ENCODE data around the gene LECT2.

Gene LECT2

DNA sequence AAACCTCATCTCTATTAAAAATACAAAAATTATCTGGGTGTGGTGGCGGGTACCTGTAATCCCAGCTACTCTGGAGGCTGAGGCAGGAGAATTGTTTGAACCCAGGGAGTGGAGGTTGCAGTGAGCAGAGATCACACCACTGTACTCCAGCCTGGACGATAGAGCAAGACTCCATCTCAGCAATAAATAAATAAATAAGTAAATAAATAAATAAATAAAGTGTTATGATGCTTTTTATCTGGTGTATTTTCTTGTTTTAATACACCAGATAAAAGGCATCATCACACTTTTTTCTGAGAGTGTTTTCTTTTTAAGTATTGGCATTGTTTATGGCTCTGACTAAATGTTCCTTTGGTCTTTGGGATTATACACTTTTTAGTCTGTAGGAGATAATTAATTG lies 24.2 kb upstream of the LECT2 start:
- H3K4me1 ChIP-seq (ENCODE audit: control insufficient read depth, insufficient read depth, low read length), result peaks cover 10% of the 10 kb centered on the region
- no peak overlapping the region for H3K9ac ChIP-seq (ENCODE audit: low read depth, low read length)
- H3K4me3 ChIP-seq (ENCODE audit: low read depth, low read length), result no peak overlapping the region
- no peak overlapping the region for H3K27ac ChIP-seq (ENCODE audit: low read depth, low read length)
- H3K27me3 ChIP-seq (ENCODE audit: control insufficient read depth, insufficient read depth, low read length), result peaks cover 15% of the 10 kb centered on the region
- no peaks in the 10 kb centered on the region for H3K36me3 ChIP-seq (ENCODE audit: control insufficient read depth, insufficient read depth, low read length)
- H3K9me3 ChIP-seq (ENCODE audit: control insufficient read depth, insufficient read depth, low read length), result no peaks in the 10 kb centered on the region

DNA sequence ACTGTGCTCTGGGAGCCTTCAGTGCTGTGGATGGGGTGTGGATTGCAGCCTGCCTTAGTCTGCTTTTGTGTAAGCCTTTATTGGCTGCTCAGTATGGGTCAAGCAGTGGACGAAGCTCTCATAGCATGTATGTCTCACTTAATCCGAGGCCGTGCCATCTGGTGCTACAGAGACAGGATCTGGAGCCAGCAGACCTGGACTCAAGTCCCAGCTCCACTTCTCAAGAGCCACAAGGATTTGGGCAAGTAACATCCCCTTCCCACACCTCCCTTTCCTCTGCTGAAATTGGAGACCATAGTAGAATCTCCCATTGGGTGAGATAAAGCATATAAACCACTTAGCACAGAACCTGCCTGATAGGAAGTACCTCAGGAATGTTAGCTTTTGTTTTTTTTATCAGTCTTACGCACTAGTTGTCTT lies 23.4 kb upstream of the LECT2 start:
- Histone ChIP-seq H3K4me3 (ENCODE audit: low read depth, low read length) (no peak overlapping the region), H3K36me3 (ENCODE audit: control insufficient read depth, insufficient read depth, low read length) (no peaks in the 10 kb centered on the region), H3K9me3 (ENCODE audit: control insufficient read depth, insufficient read depth, low read length) (no peaks in the 10 kb centered on the region), H3K9ac (ENCODE audit: low read depth, low read length) (no peak overlapping the region), H3K27ac (ENCODE audit: low read depth, low read length) (no peak overlapping the region), H3K4me1 (ENCODE audit: control insufficient read depth, insufficient read depth, low read length) (peaks cover 10% of the 10 kb centered on the region), H3K27me3 (ENCODE audit: control insufficient read depth, insufficient read depth, low read length) (peaks cover 15% of the 10 kb centered on the region)

DNA sequence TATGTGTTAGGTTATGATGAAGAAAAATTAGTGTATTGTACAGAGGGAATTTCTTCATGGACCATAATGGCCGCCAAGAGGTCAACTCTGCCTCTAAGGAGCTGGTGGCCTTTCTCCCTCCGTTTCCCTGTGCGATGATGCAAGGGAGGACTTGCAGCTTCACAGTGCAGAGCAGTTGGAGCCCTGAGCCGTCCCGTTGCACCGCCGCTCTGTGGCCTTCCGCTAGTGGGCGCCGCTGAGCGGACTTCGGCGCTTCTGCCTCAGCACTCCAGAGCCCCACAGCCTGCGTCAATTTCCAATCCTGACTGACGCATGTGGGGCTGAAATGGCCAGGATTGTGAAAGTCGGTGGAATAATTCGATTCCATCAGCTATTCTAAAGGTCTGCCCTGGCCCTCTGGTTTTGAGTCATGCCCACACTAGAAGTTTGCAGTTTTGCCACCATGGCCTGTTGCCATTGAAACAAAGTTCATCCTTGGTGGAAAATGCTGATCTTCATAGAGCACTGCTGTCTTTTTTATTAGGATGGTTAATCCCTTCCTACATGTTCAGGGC lies 22.7 kb upstream of the LECT2 start:
- no peak overlapping the region for H3K27ac ChIP-seq (ENCODE audit: low read depth, low read length)
- H3K27me3 ChIP-seq (ENCODE audit: control insufficient read depth, insufficient read depth, low read length), result peaks cover 15% of the 10 kb centered on the region
- peaks cover 10% of the 10 kb centered on the region for H3K4me1 ChIP-seq (ENCODE audit: control insufficient read depth, insufficient read depth, low read length)
- no peak overlapping the region for H3K4me3 ChIP-seq (ENCODE audit: low read depth, low read length)
- no peaks in the 10 kb centered on the region for H3K9me3 ChIP-seq (ENCODE audit: control insufficient read depth, insufficient read depth, low read length)
- H3K9ac ChIP-seq (ENCODE audit: low read depth, low read length), result no peak overlapping the region
- H3K36me3 ChIP-seq (ENCODE audit: control insufficient read depth, insufficient read depth, low read length), result no peaks in the 10 kb centered on the region

DNA sequence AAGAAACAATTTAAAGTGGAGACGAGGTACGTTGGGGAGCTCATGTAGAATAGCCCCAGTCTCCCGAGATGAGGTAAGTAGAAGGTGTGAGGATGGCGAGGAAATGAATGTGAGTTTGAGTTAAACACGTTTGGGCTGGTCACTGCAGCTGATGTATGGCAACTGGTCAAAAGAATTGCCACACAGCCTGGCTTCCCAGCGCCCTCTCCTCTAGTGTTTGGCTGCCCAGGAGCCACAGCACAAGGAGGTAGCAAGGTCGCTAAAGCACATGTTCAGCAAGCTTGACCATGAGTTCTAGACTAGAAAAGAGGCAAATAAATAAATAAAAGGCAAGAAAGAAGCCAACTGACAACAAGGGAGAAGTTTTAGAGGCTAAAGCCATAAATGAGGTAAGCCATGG lies 21.4 kb upstream of the LECT2 start:
- Histone ChIP-seq H3K27me3 (ENCODE audit: control insufficient read depth, insufficient read depth, low read length) (peaks cover 15% of the 10 kb centered on the region), H3K4me3 (ENCODE audit: low read depth, low read length) (no peak overlapping the region), H3K9me3 (ENCODE audit: control insufficient read depth, insufficient read depth, low read length) (no peaks in the 10 kb centered on the region), H3K27ac (ENCODE audit: low read depth, low read length) (no peak overlapping the region), H3K4me1 (ENCODE audit: control insufficient read depth, insufficient read depth, low read length) (peaks cover 10% of the 10 kb centered on the region), H3K36me3 (ENCODE audit: control insufficient read depth, insufficient read depth, low read length) (no peaks in the 10 kb centered on the region), H3K9ac (ENCODE audit: low read depth, low read length) (no peak overlapping the region)

DNA sequence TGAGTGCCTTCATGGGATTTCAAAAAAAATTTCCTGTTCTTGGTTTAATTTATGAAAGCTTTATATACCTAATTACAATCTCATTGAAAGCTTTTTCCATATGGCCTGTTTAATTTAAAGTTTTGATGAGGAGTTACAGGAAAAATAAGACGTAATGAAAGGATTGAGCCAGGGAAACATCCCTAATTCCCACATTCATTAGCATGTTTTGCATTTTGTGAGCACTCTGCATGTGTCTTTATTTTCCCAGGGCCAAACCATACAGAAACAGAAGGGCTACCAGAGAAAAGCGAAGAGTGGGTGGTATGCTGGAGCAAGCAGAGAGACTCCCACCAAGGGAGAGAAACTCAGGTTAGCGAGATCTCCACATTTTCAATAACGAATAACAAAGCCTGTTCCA lies 20.3 kb upstream of the LECT2 start:
- Histone ChIP-seq H3K27ac (ENCODE audit: low read depth, low read length) (no peak overlapping the region), H3K36me3 (ENCODE audit: control insufficient read depth, insufficient read depth, low read length) (no peaks in the 10 kb centered on the region), H3K27me3 (ENCODE audit: control insufficient read depth, insufficient read depth, low read length) (peaks cover 15% of the 10 kb centered on the region), H3K4me1 (ENCODE audit: control insufficient read depth, insufficient read depth, low read length) (peaks cover 10% of the 10 kb centered on the region), H3K4me3 (ENCODE audit: low read depth, low read length) (no peak overlapping the region), H3K9ac (ENCODE audit: low read depth, low read length) (no peak overlapping the region), H3K9me3 (ENCODE audit: control insufficient read depth, insufficient read depth, low read length) (no peaks in the 10 kb centered on the region)

DNA sequence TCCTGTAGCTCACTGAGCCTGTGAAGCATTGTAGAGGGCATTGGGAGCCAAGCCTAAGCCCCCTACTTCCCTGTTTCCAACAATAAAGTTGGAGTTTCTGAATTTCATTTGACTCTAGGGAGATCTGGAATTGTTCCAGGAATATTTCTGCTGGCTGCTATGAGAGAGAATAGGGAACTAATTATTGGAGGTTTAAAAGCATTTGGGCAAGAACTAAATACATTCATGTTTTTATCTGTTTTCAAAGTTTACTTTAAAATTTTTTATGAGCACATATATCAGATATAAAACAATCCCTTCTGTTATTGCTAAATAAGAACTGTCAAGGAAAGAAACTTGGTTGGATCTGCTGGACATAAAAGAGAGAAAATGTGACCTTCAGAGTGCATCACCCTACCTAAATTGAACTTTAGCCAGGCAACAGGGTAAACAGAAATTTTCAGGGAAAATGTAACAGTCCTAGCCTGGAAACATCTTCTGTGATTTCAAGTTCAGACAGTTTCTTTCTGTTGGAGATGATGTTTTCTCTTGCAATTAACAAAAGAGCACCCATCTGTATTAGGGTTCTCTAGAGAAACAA lies 19.3 kb upstream of the LECT2 start:
- no peak overlapping the region for H3K27ac ChIP-seq (ENCODE audit: low read depth, low read length)
- H3K9me3 ChIP-seq (ENCODE audit: control insufficient read depth, insufficient read depth, low read length), result no peaks in the 10 kb centered on the region
- no peaks in the 10 kb centered on the region for H3K36me3 ChIP-seq (ENCODE audit: control insufficient read depth, insufficient read depth, low read length)
- no peak overlapping the region for H3K9ac ChIP-seq (ENCODE audit: low read depth, low read length)
- H3K4me1 ChIP-seq (ENCODE audit: control insufficient read depth, insufficient read depth, low read length), result peaks cover 10% of the 10 kb centered on the region
- H3K4me3 ChIP-seq (ENCODE audit: low read depth, low read length), result no peak overlapping the region
- H3K27me3 ChIP-seq (ENCODE audit: control insufficient read depth, insufficient read depth, low read length), result peaks cover 15% of the 10 kb centered on the region

DNA sequence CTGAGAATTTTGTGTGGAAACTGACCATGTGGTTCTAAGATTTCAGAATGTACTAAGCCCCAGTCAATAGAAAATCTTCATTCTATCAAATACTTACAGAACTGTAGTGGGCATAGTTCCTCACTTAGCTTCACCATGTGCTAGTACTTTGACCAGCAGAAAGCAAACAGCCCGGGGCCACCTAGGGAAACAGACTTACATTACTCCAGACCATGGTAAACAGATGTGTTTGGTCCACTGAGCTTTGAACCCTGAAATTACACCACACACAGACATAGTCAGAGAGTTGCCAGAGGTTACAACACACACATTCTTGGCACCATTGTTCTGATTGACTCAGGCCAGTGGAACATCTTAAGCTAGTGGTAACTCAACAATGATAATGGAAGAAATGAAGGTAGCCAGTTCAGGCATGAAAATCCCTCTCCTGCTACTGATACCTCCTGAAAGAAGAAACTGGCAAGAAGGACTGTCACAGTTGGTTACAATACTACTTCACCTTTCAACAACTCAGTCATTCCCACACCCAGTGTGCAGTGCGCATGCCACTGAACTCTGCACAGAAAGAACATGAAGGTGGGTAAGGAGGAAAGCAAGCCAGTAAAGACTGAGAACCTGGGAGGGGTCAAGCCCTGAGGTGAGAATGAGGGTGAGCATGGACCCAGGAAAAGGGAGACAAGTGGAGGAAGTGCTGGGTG lies 18.7 kb upstream of the LECT2 start:
- no peak overlapping the region for H3K27ac ChIP-seq (ENCODE audit: low read depth, low read length)
- H3K4me3 ChIP-seq (ENCODE audit: low read depth, low read length), result no peak overlapping the region

DNA sequence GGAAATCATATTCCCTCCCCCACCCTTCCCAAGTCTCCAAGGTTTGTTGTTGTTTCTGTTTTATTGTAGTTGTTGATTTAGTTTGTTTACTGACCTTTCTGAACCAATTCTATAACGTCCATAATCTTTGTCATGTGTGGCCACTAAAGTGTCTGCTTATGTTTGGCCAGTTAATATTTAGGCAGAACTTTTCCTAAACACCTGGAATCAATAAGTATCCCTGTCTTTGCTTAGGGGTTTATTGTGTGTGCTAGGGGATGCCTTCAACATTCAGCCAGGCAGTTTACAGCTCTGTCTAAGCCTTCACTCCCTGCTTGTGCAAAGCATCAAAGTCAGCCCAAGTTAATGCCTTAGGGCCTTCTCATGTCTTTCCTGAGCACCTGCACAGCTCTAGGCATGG lies 16.9 kb upstream of the LECT2 start:
- Histone ChIP-seq H3K36me3 (ENCODE audit: control insufficient read depth, insufficient read depth, low read length) (no peaks in the 10 kb centered on the region), H3K27ac (ENCODE audit: low read depth, low read length) (no peak overlapping the region), H3K9ac (ENCODE audit: low read depth, low read length) (no peak overlapping the region), H3K4me1 (ENCODE audit: control insufficient read depth, insufficient read depth, low read length) (peaks cover 10% of the 10 kb centered on the region), H3K9me3 (ENCODE audit: control insufficient read depth, insufficient read depth, low read length) (no peaks in the 10 kb centered on the region), H3K27me3 (ENCODE audit: control insufficient read depth, insufficient read depth, low read length) (peaks cover 6% of the 10 kb centered on the region; the same call in 1 of the 2 replicates), H3K4me3 (ENCODE audit: low read depth, low read length) (no peak overlapping the region)

More for the DNA sequence above, 18.7 kb upstream of the LECT2 start:
- Histone ChIP-seq H3K9ac (ENCODE audit: low read depth, low read length) (no peak overlapping the region), H3K9me3 (ENCODE audit: control insufficient read depth, insufficient read depth, low read length) (no peaks in the 10 kb centered on the region), H3K27me3 (ENCODE audit: control insufficient read depth, insufficient read depth, low read length) (peaks cover 15% of the 10 kb centered on the region), H3K36me3 (ENCODE audit: control insufficient read depth, insufficient read depth, low read length) (no peaks in the 10 kb centered on the region), H3K4me1 (ENCODE audit: control insufficient read depth, insufficient read depth, low read length) (peaks cover 10% of the 10 kb centered on the region)

DNA sequence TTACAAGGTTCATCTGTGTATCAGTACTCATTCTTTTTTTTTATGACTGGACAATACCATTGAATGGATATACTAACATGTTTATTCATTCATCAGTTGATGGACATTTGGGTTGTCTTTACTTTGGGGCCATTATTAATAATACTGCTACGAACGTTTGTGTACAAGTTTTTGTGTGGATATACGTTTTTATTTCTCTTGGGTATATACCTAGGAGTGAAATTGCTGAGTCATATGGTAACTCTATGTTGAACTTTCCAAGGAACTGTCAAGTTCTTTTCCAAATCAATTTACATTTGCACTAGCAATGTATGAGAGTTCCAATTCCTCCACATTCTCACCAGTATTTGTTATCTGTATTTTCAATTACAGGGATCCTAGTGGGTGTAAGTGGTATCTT lies 12.0 kb upstream of the LECT2 start:
- H3K27ac ChIP-seq (ENCODE audit: low read depth, low read length), result no peak overlapping the region
- no peaks in the 10 kb centered on the region for H3K27me3 ChIP-seq (ENCODE audit: control insufficient read depth, insufficient read depth, low read length)
- no peaks in the 10 kb centered on the region for H3K36me3 ChIP-seq (ENCODE audit: control insufficient read depth, insufficient read depth, low read length)
- H3K9ac ChIP-seq (ENCODE audit: low read depth, low read length), result no peak overlapping the region
- H3K9me3 ChIP-seq (ENCODE audit: control insufficient read depth, insufficient read depth, low read length), result no peaks in the 10 kb centered on the region
- H3K4me3 ChIP-seq (ENCODE audit: low read depth, low read length), result no peak overlapping the region
- no peaks in the 10 kb centered on the region for H3K4me1 ChIP-seq (ENCODE audit: control insufficient read depth, insufficient read depth, low read length)

DNA sequence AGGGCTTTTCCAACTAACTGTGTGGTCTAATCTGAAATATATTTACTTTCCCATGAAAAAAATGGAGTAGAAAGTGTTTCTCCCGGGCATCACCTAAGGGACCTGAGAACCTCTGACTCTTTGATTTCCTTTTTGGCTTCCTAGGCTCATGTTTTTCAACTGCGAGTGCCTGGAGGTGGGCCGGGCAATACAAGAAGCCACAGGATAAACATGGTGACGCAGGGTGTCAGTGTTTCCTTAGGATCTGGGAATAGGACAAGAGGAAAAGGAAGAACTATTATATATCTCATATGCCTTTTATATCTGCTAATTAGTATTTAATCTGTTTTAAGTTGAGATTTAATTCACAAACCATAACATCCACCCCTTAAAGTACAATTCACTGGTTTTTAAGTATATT lies 11.4 kb upstream of the LECT2 start:
- no peaks in the 10 kb centered on the region for H3K9me3 ChIP-seq (ENCODE audit: control insufficient read depth, insufficient read depth, low read length)
- no peaks in the 10 kb centered on the region for H3K27me3 ChIP-seq (ENCODE audit: control insufficient read depth, insufficient read depth, low read length)
- H3K9ac ChIP-seq (ENCODE audit: low read depth, low read length), result no peak overlapping the region
- no peak overlapping the region for H3K4me3 ChIP-seq (ENCODE audit: low read depth, low read length)
- H3K36me3 ChIP-seq (ENCODE audit: control insufficient read depth, insufficient read depth, low read length), result no peaks in the 10 kb centered on the region
- no peak overlapping the region for H3K27ac ChIP-seq (ENCODE audit: low read depth, low read length)
- no peaks in the 10 kb centered on the region for H3K4me1 ChIP-seq (ENCODE audit: control insufficient read depth, insufficient read depth, low read length)

DNA sequence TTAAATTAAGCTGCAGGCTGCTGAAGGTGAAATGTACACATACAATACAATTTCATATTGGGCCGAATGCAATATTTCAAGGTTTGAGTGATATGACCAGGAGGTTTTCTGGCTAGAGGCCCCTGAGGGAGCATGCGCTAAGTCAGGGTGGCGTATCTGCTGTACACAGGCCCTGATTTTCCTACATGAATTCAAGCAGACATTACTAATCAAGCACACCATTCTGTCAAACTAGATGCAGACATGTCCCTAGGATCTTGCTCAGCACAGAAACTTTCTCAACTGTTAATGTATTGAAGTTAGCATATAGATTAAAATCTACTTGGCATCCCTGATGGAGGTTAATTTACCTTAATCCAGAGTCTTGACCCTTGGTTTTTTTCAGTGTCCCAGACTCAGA lies 10.7 kb upstream of the LECT2 start:
- no peaks in the 10 kb centered on the region for H3K36me3 ChIP-seq (ENCODE audit: control insufficient read depth, insufficient read depth, low read length)
- H3K4me3 ChIP-seq (ENCODE audit: low read depth, low read length), result no peak overlapping the region
- no peaks in the 10 kb centered on the region for H3K27me3 ChIP-seq (ENCODE audit: control insufficient read depth, insufficient read depth, low read length)
- H3K27ac ChIP-seq (ENCODE audit: low read depth, low read length), result no peak overlapping the region
- no peak overlapping the region for H3K9ac ChIP-seq (ENCODE audit: low read depth, low read length)
- H3K9me3 ChIP-seq (ENCODE audit: control insufficient read depth, insufficient read depth, low read length), result no peaks in the 10 kb centered on the region
- H3K4me1 ChIP-seq (ENCODE audit: control insufficient read depth, insufficient read depth, low read length), result no peaks in the 10 kb centered on the region
